NCI-H146 treated with DMSO at 0.1 percent for 48 hours (cell line): ENCODE results near the gene NR3C2.
"Not testable (repeated sequence)": the region's sequence is repeated elsewhere in the genome, so short reads cannot be mapped to it uniquely, and the experiment has no call there.

Experiments used
- DNase-seq: peaks from one replicate; lab custom pipeline; 2025; ENCODE audit not compliant: unreplicated experiment; lab: John Stamatoyannopoulos, UW

Gene NR3C2

GRCh38 chr4:148182230-148182911, 259.8 kb downstream of the NR3C2 start:
- no peak for DNase-seq

DNA sequence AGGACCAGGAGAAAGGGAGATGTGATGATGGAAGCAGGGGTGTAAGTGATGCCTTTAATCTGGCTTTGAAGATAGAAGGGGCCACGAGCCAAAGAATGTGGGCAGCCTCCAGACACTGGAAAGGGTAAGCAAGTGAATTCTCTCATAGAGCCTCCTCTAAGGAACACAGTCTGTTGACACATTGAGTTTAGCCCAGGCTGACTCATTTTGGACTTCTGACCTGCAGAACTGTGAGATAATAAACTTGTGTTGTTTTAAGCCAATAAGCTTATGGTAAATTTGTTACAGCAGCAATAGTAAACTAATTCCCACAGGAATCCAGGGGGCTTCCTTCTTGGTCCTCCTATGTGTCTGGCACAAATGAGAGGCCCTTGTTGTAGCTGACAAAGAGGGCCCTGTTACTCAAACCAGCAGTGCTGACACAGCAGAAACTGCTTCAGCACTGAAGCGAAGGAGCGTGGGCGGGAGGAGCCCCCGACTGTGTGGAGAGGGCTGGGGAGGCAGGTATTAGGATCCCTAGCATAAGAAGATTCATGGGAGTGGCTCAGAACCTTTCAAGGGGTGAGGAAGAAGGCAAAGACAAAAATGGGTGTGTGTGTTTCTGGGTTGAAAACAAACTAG, 268.7 kb downstream of the NR3C2 start:
- no peak for DNase-seq

DNA sequence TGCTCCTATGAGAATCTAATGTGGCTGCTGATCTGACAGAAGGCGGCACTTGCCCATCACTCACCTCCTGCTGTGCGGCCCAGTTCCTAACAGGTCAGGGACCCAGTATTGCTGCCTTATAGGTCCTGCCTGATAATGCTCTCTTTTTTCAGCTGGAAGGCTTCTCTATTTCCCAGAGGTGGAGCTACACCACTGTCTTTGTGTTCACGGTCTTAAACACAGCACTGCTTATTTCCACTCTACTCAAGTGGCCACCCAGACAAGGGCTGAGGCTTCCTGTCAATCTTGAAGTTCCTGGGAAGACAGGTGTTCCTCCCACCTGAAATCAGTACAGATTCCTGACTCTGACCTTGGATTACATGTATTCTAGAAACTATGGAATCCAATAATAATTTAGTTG, 270.6 kb downstream of the NR3C2 start:
- no peak for DNase-seq

DNA sequence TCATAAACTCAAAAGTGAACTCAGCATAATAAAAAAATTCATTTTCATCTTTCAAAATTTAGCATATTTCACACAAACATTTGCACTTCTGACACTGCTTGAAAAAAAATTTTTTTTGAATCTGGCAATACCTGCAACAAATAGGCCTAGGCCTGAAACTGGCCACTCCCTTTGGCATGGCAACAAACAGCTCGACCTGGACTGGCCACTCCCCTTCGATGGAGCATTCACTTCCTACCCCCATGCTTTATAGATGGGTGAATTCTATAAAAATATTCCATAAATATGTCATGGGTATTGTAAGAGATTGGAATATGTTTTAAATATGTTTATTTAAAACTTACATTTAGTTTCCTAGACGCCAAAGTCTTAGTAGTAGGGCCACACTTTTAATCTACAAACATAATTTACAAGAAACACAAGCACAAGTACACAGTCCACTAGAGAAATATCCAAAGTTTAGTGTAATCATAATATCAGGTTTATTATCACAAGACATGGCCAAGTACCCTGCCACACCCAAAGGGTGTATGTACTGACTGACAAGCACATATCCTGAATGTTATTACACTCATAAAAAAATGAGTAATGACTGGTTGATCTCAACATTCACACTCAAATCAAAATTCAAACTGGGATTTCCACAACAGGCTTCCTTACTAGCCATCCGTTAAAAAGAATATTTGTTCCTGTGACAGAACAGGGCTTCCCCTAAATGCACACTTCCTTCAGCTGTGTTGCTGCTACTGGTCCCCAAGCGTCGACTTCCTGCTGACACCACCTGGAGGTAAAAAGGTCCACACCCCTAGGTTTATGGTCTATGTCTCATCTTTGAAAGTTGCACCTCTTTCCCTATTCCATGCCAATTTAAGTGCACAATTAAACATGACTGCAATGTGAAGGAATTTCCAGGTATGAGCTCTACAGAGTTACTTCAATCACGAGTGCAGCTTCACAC, 271.5 kb downstream of the NR3C2 start:
- no peak for DNase-seq

DNA sequence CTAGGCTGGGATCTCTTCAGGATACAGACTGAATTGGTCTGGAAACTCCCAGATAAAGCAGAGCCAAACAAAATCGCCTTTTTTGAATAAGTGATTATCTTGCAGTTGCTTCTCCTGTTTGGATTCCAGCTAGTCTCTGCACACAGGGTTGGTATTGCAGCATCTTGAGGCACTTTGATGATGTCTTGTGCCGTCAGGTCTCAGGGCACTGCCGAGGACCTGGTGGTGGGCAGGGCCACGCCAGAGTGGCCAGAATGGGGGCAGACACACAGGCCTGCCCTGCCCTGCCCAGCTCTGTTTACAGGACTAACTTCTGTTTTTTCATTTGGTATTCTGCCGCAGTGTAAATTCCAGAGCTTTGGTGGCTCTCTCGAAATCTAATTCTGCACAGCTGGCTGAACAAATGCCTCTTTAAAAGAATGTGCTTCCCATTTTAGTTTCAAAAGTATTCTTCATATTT, 276.1 kb downstream of the NR3C2 start:
- DNase-seq = no peak

- no peak for DNase-seq
These were observed 277.7 kb downstream of the NR3C2 start for GRCh38 chr4:148164557-148164956.

DNA sequence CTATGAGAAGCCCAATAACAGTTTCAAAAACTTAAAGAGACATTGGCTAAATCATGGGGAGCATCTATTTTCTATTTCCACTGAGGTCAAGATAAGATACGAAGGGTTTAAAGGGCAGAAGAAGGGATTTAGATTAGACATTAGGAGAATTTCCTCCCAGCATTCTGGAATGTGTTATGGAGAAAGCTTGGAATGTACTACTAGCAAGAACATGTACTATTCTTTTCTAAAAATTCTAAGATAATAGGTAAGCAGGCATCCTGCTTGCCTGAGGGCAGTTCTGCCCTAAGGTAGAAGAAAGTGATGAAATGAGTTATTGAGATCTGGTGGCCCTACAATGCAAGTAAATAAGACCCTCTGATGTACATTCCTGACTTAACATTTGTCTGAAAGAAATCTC, 279.2 kb downstream of the NR3C2 start:
- DNase-seq = no peak

GRCh38 chr4:148162519-148162918, 279.7 kb downstream of the NR3C2 start:
- DNase-seq = no peak

GRCh38 chr4:148161601-148162000, 280.6 kb downstream of the NR3C2 start:
- DNase-seq = no peak

DNA sequence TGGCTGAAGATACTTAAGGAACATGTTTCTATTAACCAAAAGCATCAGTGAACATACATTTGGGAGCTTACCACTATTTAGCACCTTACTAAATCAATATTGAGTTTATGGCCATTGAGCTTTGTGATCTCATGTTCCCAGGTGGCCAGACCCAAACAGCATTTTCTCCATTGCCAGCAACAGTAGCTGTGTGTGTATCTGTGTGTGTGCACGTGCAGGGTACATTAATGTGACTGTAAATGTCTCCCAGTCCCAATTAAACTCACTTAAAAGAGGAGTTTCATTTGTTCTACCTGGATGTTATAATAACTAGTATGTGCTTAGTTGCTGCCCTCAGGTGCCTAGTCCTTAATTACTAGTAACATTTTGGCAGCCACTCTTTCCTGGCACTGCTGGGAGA, 282.4 kb downstream of the NR3C2 start:
- no peak for DNase-seq

GRCh38 chr4:148154769-148155168, 287.4 kb downstream of the NR3C2 start:
- no peak for DNase-seq

GRCh38 chr4:148152868-148153625, 289.2 kb downstream of the NR3C2 start:
- DNase-seq = no peak

- no peak for DNase-seq
These were observed 290.4 kb downstream of the NR3C2 start for GRCh38 chr4:148151806-148152205.

DNA sequence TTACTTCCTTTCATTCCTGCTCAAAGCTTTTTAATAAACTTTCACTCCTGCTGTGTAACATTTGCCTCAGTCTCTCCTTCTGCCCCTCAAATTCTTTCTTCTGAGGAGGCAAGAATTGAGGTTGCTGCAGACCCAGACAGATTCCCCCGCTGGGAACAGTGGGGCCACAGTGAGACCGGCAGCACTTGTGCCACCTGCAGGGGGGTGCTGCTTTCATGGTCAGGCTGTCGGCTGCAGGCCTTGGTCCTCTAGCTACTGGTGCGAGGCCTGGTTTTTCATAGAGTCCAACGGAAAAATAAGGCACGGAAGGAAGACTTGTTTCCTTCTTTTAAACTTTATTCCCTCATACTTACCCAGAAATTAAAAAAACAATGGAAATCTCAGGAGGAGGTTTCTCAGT, 296.7 kb downstream of the NR3C2 start:
- DNase-seq = no peak

- DNase-seq = no peak
These were observed 299.0 kb downstream of the NR3C2 start for GRCh38 chr4:148143174-148143573.

DNA sequence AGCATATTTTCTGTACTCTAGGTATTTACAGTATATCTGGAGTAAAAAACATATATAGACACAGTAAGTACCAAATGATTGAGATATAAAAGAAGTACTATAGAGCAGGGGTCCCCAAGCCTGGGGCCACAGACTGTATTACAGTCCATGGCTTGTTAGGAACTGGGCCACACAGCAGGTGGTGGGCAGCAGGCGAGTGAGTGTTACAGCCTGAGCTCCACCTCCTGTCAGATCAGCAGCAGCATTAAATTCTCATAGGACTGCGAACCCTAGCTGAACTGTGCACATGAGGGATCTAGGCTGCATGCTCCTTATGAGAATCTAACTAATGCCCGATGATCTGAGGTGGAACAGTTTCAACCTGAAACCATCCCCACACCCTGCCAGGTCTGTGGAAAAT, 300.7 kb downstream of the NR3C2 start:
- no peak for DNase-seq

DNA sequence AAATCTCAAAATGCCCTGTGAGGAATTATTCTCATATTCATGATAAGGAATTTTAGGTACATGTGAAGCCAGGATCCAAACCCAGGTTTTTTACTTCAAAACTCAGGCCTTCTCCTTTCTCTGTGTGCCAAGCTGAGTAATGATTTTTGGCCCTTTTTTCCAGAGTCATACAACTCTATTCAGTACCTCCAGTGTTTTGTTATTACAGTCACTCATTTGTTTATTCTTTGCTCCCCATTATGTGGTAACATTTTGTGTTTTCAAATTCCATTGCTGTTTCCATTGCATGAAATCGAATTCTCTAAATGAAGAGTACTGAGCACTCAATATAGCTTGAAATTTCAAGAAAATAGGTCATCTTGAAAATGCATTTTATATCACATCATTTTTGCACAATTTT, 315.4 kb downstream of the NR3C2 start:
- no peak for DNase-seq

DNA sequence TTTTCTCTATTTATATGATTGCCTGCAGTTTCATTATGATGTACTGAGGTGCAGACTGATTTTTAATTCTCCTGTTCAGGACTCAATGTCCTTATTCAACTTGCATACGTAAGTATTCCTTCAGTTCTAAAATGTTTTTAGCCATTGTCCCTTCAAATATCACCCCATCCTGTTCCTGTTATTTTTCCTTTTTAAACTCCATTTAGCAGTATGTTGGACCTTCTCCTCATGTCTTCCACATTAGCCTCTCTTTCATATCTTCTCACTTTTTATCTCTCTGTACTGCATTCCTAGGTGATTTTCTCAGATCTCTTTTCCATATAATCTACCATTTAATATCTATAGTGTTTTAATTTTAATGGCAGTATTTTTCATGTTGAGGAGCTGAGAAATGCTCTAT, 317.7 kb downstream of the NR3C2 start:
- no peak for DNase-seq

GRCh38 chr4:148123161-148123560, 319.1 kb downstream of the NR3C2 start:
- DNase-seq = not testable (repeated sequence)

DNA sequence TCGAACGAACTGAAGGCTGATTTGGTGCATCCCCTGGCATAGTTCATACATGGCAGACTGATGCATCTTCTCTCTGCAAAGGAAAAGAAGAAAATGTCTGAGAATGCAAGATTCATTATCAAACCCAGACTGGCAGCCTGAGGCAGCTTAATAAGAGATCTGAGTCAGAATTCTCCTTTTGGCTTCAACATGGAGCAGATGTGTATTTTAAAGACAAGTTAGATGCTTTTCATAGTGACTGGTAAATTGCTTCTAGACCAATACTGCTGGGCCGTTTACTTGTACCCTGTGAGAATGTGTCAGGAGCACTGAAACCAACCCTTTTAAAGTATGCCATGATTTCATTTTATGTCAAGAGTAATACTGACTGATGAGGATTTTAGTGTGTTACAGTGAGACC, 322.0 kb downstream of the NR3C2 start:
- no peak for DNase-seq

GRCh38 chr4:148118633-148119032, 323.6 kb downstream of the NR3C2 start:
- DNase-seq = no peak
